ENCODE results near the gene HMMR.

DNA sequence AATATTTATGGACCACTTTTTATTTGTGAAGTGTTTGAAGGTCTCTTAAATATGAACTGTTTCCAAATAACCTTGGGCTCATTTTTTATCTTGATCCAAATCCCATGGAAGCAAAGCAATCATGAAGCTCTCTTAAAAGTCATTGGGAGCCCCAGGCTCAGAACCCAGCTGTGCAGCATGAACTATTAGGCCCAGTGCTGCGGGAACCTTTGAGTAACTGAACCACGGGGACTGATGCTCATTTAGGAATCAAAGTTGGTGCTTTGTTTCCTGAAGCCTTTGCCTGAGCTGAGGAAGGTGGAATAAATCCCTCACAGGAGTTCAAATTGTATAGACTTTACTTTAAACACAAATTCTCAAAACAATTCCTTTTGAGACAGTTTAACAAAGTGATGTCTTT lies 72.8 kb downstream of the HMMR start:
- TF ChIP-seq, protein P1, sequence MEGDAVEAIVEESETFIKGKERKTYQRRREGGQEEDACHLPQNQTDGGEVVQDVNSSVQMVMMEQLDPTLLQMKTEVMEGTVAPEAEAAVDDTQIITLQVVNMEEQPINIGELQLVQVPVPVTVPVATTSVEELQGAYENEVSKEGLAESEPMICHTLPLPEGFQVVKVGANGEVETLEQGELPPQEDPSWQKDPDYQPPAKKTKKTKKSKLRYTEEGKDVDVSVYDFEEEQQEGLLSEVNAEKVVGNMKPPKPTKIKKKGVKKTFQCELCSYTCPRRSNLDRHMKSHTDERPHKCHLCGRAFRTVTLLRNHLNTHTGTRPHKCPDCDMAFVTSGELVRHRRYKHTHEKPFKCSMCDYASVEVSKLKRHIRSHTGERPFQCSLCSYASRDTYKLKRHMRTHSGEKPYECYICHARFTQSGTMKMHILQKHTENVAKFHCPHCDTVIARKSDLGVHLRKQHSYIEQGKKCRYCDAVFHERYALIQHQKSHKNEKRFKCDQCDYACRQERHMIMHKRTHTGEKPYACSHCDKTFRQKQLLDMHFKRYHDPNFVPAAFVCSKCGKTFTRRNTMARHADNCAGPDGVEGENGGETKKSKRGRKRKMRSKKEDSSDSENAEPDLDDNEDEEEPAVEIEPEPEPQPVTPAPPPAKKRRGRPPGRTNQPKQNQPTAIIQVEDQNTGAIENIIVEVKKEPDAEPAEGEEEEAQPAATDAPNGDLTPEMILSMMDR (IDR thresholded peaks at IDR 0.05) = no peak
- TF ChIP-seq POLR2A (IDR thresholded peaks at IDR 0.05) = no peak

Data from heart left ventricle (tissue), 13 donors.